ENCODE data around the gene ADGRF1.

Gene ADGRF1

GRCh38 chr6:46979206-46979605, 62.9 kb downstream of the ADGRF1 start:
- Histone ChIP-seq H3K4me3 (replicated peaks; ENCODE audit: low read depth, low read length) (no peak overlapping the region), H3K36me3 (ENCODE audit: control insufficient read depth, insufficient read depth, low read length) (no peaks in the 10 kb centered on the region), H3K27me3 (replicated peaks; ENCODE audit: control insufficient read depth, insufficient read depth, low read length) (no peaks in the 10 kb centered on the region)
- TF ChIP-seq CTCF (IDR thresholded peaks at IDR 0.05; ENCODE audit: insufficient read depth, low read length, poor library complexity, severe bottlenecking): no peak
- DNase-seq (ENCODE audit: extremely low read depth, insufficient read length): no peak

GRCh38 chr6:46974786-46975185, 67.3 kb downstream of the ADGRF1 start:
- no peaks in the 10 kb centered on the region for H3K27me3 ChIP-seq (replicated peaks; ENCODE audit: control insufficient read depth, insufficient read depth, low read length)
- TF ChIP-seq CTCF (IDR thresholded peaks at IDR 0.05; ENCODE audit: insufficient read depth, low read length, poor library complexity, severe bottlenecking): no peak

GRCh38 chr6:46973029-46973428, 69.1 kb downstream of the ADGRF1 start:
- Histone ChIP-seq H3K36me3 (ENCODE audit: control insufficient read depth, insufficient read depth, low read length) (no peaks in the 10 kb centered on the region), H3K4me3 (replicated peaks; ENCODE audit: low read depth, low read length) (no peak overlapping the region), H3K27me3 (replicated peaks; ENCODE audit: control insufficient read depth, insufficient read depth, low read length) (no peaks in the 10 kb centered on the region)
- no peak for DNase-seq (ENCODE audit: extremely low read depth, insufficient read length)
- no peak for TF ChIP-seq CTCF (IDR thresholded peaks at IDR 0.05; ENCODE audit: insufficient read depth, low read length, poor library complexity, severe bottlenecking)

More at GRCh38 chr6:46974786-46975185, 67.3 kb downstream of the ADGRF1 start:
- no peak overlapping the region for H3K4me3 ChIP-seq (replicated peaks; ENCODE audit: low read depth, low read length)
- no peak for DNase-seq (ENCODE audit: extremely low read depth, insufficient read length)
- no peaks in the 10 kb centered on the region for H3K36me3 ChIP-seq (ENCODE audit: control insufficient read depth, insufficient read depth, low read length)

DNA sequence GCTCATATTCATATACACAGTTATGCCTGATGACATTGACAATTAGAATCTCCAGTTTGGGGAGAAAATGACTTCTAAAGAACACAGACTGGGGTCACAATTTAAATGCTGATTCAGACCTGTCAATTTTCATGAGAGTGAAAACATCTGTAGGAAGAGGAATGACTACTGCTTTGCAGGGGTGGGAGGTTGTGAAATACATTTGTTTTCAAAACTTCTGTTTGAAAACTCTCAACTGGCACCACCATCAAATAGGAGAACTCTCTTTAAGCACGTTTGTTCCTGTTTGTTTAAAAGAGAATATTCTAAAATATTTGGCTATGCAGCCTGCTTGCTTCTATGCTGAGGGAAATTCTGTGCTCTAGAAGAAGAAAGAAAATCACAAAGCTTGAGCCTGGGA, 69.6 kb downstream of the ADGRF1 start:
- Histone ChIP-seq H3K27me3 (replicated peaks; ENCODE audit: control insufficient read depth, insufficient read depth, low read length) (no peaks in the 10 kb centered on the region), H3K36me3 (ENCODE audit: control insufficient read depth, insufficient read depth, low read length) (no peaks in the 10 kb centered on the region), H3K4me3 (replicated peaks; ENCODE audit: low read depth, low read length) (no peak overlapping the region)
- TF ChIP-seq CTCF (IDR thresholded peaks at IDR 0.05; ENCODE audit: insufficient read depth, low read length, poor library complexity, severe bottlenecking): no peak
- no peak for DNase-seq (ENCODE audit: extremely low read depth, insufficient read length)

- no peak for DNase-seq (ENCODE audit: extremely low read depth, insufficient read length)
- H3K4me3 ChIP-seq (replicated peaks; ENCODE audit: low read depth, low read length): no peak overlapping the region
- no peaks in the 10 kb centered on the region for H3K36me3 ChIP-seq (ENCODE audit: control insufficient read depth, insufficient read depth, low read length)
- TF ChIP-seq CTCF (IDR thresholded peaks at IDR 0.05; ENCODE audit: insufficient read depth, low read length, poor library complexity, severe bottlenecking): no peak
- H3K27me3 ChIP-seq (replicated peaks; ENCODE audit: control insufficient read depth, insufficient read depth, low read length): no peaks in the 10 kb centered on the region
Observed at GRCh38 chr6:46969206-46969605, 72.9 kb downstream of the ADGRF1 start.

DNA sequence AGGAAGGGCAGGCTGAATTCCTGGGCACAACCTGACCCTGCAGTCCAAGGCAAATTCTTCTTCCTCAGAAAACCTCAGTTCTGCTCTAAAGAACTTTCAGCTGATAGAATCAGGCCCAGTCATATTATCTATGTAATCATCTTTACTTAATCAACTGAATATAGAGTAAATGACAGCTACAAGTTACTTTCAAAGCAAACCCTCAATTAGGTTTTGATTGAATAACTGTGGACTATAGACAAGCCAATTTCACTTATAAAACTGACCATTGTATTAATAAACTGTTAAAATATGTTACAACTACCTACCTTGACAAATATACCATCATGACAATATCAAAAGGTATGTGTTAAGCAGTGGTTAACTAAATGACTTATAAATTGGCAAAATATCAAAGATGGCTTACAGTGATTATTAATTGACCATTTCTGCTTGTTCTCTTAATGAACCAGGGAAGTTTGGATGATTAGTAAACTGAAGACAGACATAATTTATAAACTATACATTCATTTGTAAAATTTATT, 74.2 kb downstream of the ADGRF1 start:
- no peak for TF ChIP-seq CTCF (IDR thresholded peaks at IDR 0.05; ENCODE audit: insufficient read depth, low read length, poor library complexity, severe bottlenecking)
- no peaks in the 10 kb centered on the region for H3K27me3 ChIP-seq (replicated peaks; ENCODE audit: control insufficient read depth, insufficient read depth, low read length)
- no peak for DNase-seq (ENCODE audit: extremely low read depth, insufficient read length)
- no peaks in the 10 kb centered on the region for H3K36me3 ChIP-seq (ENCODE audit: control insufficient read depth, insufficient read depth, low read length)
- no peak overlapping the region for H3K4me3 ChIP-seq (replicated peaks; ENCODE audit: low read depth, low read length)
